ENCODE measurements around the gene LYVE1. TPM values are rescaled to one million over a fixed set of nuclear protein-coding genes. Genes with fewer than 3 reads are reported as not detected.

Gene LYVE1
- total and polyA plus RNA-seq, 12 donors, result 5.3 to 118 (median 21.0) TPM

- Histone ChIP-seq H3K27me3 (no peaks in the 10 kb centered on the region), H3K9me3 (no peaks in the 10 kb centered on the region), H3K27ac (peak overlapping the region in 6 of 10 donors; percentile 11 to 91 (median 56)), H3K4me1 (peaks cover 0 to 90% (median 32%) of the 10 kb centered on the region in 9 donors), H3K36me3 (peaks cover 0 to 13% (median 0%) of the 10 kb centered on the region in 9 donors), H3K4me3 (peak overlapping the region in 1 of 10 donors; percentile 33)
- 76 to 77% methylated on average over 3 of the region's 3 CpGs for WGBS, 2 donors
- DNase-seq, result no peak
- TF ChIP-seq CTCF (IDR thresholded peaks at IDR 0.05), result no peak
- ATAC-seq, result no peak
- intact Hi-C loops (cut with DNase I), result no loop called here
Observed at GRCh38 chr11:10604798-10605197, 36.3 kb upstream of the LYVE1 start.

GRCh38 chr11:10604340-10604748 is 35.9 kb upstream of the LYVE1 start:
- no peak for TF ChIP-seq CTCF (IDR thresholded peaks at IDR 0.05)
- H3K9me3 ChIP-seq, result no peaks in the 10 kb centered on the region
- 37 to 53% methylated on average over 9 of the region's 9 CpGs for WGBS, 2 donors
- peaks cover 0 to 91% (median 32%) of the 10 kb centered on the region in 9 donors for H3K4me1 ChIP-seq
- H3K36me3 ChIP-seq, result peaks cover 0 to 13% (median 0%) of the 10 kb centered on the region in 9 donors
- DNase-seq, result peak in 1 of 2 donors; percentile 57
- H3K4me3 ChIP-seq, result no peak overlapping the region
- H3K27ac ChIP-seq, result peak overlapping the region in 9 of 10 donors; percentile 24 to 91 (median 53)
- intact Hi-C loops (cut with DNase I), result no loop called here
- ATAC-seq, result peak; percentile 30 to 87 (median 59)
- no peaks in the 10 kb centered on the region for H3K27me3 ChIP-seq

GRCh38 chr11:10603721-10604297 is 35.3 kb upstream of the LYVE1 start:
- DNase-seq (no peak), ATAC-seq (peak in 1 of 8 donors; percentile 3)
- Histone ChIP-seq H3K36me3 (peaks cover 0 to 10% (median 0%) of the 10 kb centered on the region in 9 donors), H3K4me3 (no peak overlapping the region), H3K4me1 (peaks cover 0 to 91% (median 32%) of the 10 kb centered on the region in 9 donors), H3K27me3 (no peaks in the 10 kb centered on the region), H3K27ac (peak overlapping the region in 9 of 10 donors; percentile 24 to 91 (median 53)), H3K9me3 (no peaks in the 10 kb centered on the region)
- 90 to 95% methylated on average over 5 of the region's 5 CpGs for WGBS, 2 donors
- no peak for TF ChIP-seq CTCF (IDR thresholded peaks at IDR 0.05)
- intact Hi-C loops (cut with DNase I), result no loop called here

GRCh38 chr11:10602945-10603344 is 34.5 kb upstream of the LYVE1 start:
- H3K4me1 ChIP-seq, result peaks cover 0 to 92% (median 32%) of the 10 kb centered on the region in 9 donors
- H3K27me3 ChIP-seq, result no peaks in the 10 kb centered on the region
- no peaks in the 10 kb centered on the region for H3K9me3 ChIP-seq
- no peak overlapping the region for H3K4me3 ChIP-seq
- ATAC-seq (no peak), DNase-seq (no peak)
- intact Hi-C loops (cut with DNase I), result no loop called here
- peak overlapping the region in 1 of 10 donors; percentile 88 for H3K27ac ChIP-seq
- peaks cover 0 to 1% (median 0%) of the 10 kb centered on the region in 9 donors for H3K36me3 ChIP-seq
- WGBS, 2 donors, result 98 to 99% methylated on average over 12 of the region's 12 CpGs
- TF ChIP-seq CTCF (IDR thresholded peaks at IDR 0.05), result no peak

Measured in heart right ventricle (tissue), 16 donors.